ENCODE data around the gene TTC12. TPM values are rescaled to one million over a fixed set of nuclear protein-coding genes. Genes with fewer than 3 reads are reported as not detected.

TTC12 gene
- total RNA-seq, 1 donor from 2014 or later: 11.1 TPM

- H3K9me3 Mint-ChIP-seq (ENCODE audit: unreplicated experiment): no peaks in the 10 kb centered on the region
- no peak for DNase-seq (ENCODE audit: low spot score)
- no peak overlapping the region for H3K27ac Mint-ChIP-seq (ENCODE audit: unreplicated experiment)
- H3K4me3 Mint-ChIP-seq (ENCODE audit: unreplicated experiment): no peak overlapping the region
- peaks cover 5% of the 10 kb centered on the region for H3K27me3 Mint-ChIP-seq (ENCODE audit: unreplicated experiment)
- H3K36me3 Mint-ChIP-seq (ENCODE audit: low read depth, unreplicated experiment): no peaks in the 10 kb centered on the region
- peaks cover 24% of the 10 kb centered on the region for H3K4me1 Mint-ChIP-seq (ENCODE audit: unreplicated experiment)
- TF ChIP-seq CTCF (IDR thresholded peaks at IDR 0.05; ENCODE audit: unreplicated experiment): no peak
These were observed 82.8 kb downstream of the TTC12 start for GRCh38 chr11:113397212-113397611.

- no peaks in the 10 kb centered on the region for H3K36me3 Mint-ChIP-seq (ENCODE audit: low read depth, unreplicated experiment)
- DNase-seq (ENCODE audit: low spot score): no peak
- TF ChIP-seq CTCF (IDR thresholded peaks at IDR 0.05; ENCODE audit: unreplicated experiment): no peak
- H3K4me1 Mint-ChIP-seq (ENCODE audit: unreplicated experiment): peaks cover 27% of the 10 kb centered on the region
- no peaks in the 10 kb centered on the region for H3K9me3 Mint-ChIP-seq (ENCODE audit: unreplicated experiment)
- no peak overlapping the region for H3K4me3 Mint-ChIP-seq (ENCODE audit: unreplicated experiment)
- H3K27me3 Mint-ChIP-seq (ENCODE audit: unreplicated experiment): peaks cover 5% of the 10 kb centered on the region
- H3K27ac Mint-ChIP-seq (ENCODE audit: unreplicated experiment): no peak overlapping the region
These were observed 83.4 kb downstream of the TTC12 start for GRCh38 chr11:113397821-113398220.

- H3K4me1 Mint-ChIP-seq (ENCODE audit: unreplicated experiment): peaks cover 34% of the 10 kb centered on the region
These were observed 84.5 kb downstream of the TTC12 start for GRCh38 chr11:113398669-113399430.

GRCh38 chr11:113400631-113401230 lies 86.3 kb downstream of the TTC12 start:
- no peaks in the 10 kb centered on the region for H3K9me3 Mint-ChIP-seq (ENCODE audit: unreplicated experiment)
- peaks cover 12% of the 10 kb centered on the region for H3K27me3 Mint-ChIP-seq (ENCODE audit: unreplicated experiment)
- H3K4me3 Mint-ChIP-seq (ENCODE audit: unreplicated experiment): no peak overlapping the region
- H3K4me1 Mint-ChIP-seq (ENCODE audit: unreplicated experiment): peaks cover 39% of the 10 kb centered on the region
- TF ChIP-seq CTCF (IDR thresholded peaks at IDR 0.05; ENCODE audit: unreplicated experiment): no peak
- DNase-seq (ENCODE audit: low spot score): no peak
- no peaks in the 10 kb centered on the region for H3K36me3 Mint-ChIP-seq (ENCODE audit: low read depth, unreplicated experiment)
- H3K27ac Mint-ChIP-seq (ENCODE audit: unreplicated experiment): no peak overlapping the region

More at GRCh38 chr11:113398669-113399430, 84.5 kb downstream of the TTC12 start:
- no peaks in the 10 kb centered on the region for H3K36me3 Mint-ChIP-seq (ENCODE audit: low read depth, unreplicated experiment)
- H3K4me3 Mint-ChIP-seq (ENCODE audit: unreplicated experiment): no peak overlapping the region
- DNase-seq (ENCODE audit: low spot score): no peak
- no peak for TF ChIP-seq CTCF (IDR thresholded peaks at IDR 0.05; ENCODE audit: unreplicated experiment)
- no peak overlapping the region for H3K27ac Mint-ChIP-seq (ENCODE audit: unreplicated experiment)
- H3K27me3 Mint-ChIP-seq (ENCODE audit: unreplicated experiment): peaks cover 7% of the 10 kb centered on the region
- no peaks in the 10 kb centered on the region for H3K9me3 Mint-ChIP-seq (ENCODE audit: unreplicated experiment)

GRCh38 chr11:113401718-113402117 lies 87.3 kb downstream of the TTC12 start:
- TF ChIP-seq CTCF (IDR thresholded peaks at IDR 0.05; ENCODE audit: unreplicated experiment): no peak

More at GRCh38 chr11:113401718-113402117, 87.3 kb downstream of the TTC12 start:
- no peaks in the 10 kb centered on the region for H3K9me3 Mint-ChIP-seq (ENCODE audit: unreplicated experiment)
- no peaks in the 10 kb centered on the region for H3K36me3 Mint-ChIP-seq (ENCODE audit: low read depth, unreplicated experiment)
- H3K27ac Mint-ChIP-seq (ENCODE audit: unreplicated experiment): no peak overlapping the region
- peaks cover 9% of the 10 kb centered on the region for H3K27me3 Mint-ChIP-seq (ENCODE audit: unreplicated experiment)
- DNase-seq (ENCODE audit: low spot score): no peak
- H3K4me1 Mint-ChIP-seq (ENCODE audit: unreplicated experiment): peaks cover 40% of the 10 kb centered on the region
- H3K4me3 Mint-ChIP-seq (ENCODE audit: unreplicated experiment): no peak overlapping the region

Measured in endothelial cell (in vitro differentiated cells).